HepG2 (cell line): ENCODE data around the gene ALAS2. TPM values are rescaled to one million over a fixed set of nuclear protein-coding genes. Genes with fewer than 3 reads are reported as not detected.

Experiments used
- ATAC-seq: fragments of 200-7000 bp; cut with Tn5 transposase; 3 replicates; pipeline ENCODE4 v1.9.1; 2020; ENCODE audit warnings: mild to moderate bottlenecking, moderate library complexity
- BruUV-seq: library from RNA; stranded (reverse); fragments of 400-500 nt; replicated peaks from 2 replicates; lab custom pipeline; 2021; lab: Mats Ljungman, UMichigan
- CTCF ChIA-PET: fragments of 300-600 bp; formaldehyde crosslinking; extraction: SDS; loops from one replicate; lab custom pipeline; 2021; ENCODE audit warnings: low total read pairs, inconsistent platforms, low intra/inter-chr PET ratio; lab: Yijun Ruan, JAX
- POLR2A ChIA-PET: fragments of 350-600 bp; sonication (Branson Sonifier 250); formaldehyde crosslinking; loops from one replicate; lab custom pipeline; 2020; ENCODE audit warnings: antibody characterized with exemption, inconsistent platforms; lab: Yijun Ruan, JAX
- DNase-seq: peaks from one replicate; pipeline ENCODE4 v3.0.0-alpha.2; 2015; ENCODE audit warnings: low spot score
- FAIRE-seq: peaks from 3 replicates; lab custom pipeline; 2011; peaks lifted over from hg19 to GRCh38; lab: Jason Lieb, UNC
- H2AFZ ChIP-seq: one replicate; pipeline ENCODE4 v1.6.1; 2011; ENCODE audit warnings: low read length, inconsistent platforms
- H3K27ac ChIP-seq: fragments of 300-600 bp; 3 replicates; pipeline ENCODE4 v1.8.0; 2011; ENCODE audit warnings: mixed run types, mild to moderate bottlenecking, mixed read lengths, low read length, inconsistent platforms; ENCODE audit not compliant: insufficient read depth; ENCODE audit errors: extremely low read length
- H3K27me3 ChIP-seq, 2 experiments: fragments of 200-600 bp in 1 of 2; 2 replicates in 1 of 2; 3 replicates in 1 of 2; pipeline versions ENCODE4 v1.6.0 to v1.8.0; 2011; ENCODE audit warnings: low read length in 2 of 2, mild to moderate bottlenecking in 2 of 2, moderate library complexity in 2 of 2, inconsistent platforms in 1 of 2; ENCODE audit not compliant: insufficient read depth in 2 of 2, control insufficient read depth in 1 of 2
- H3K36me3 ChIP-seq, 2 experiments: fragments of 200-600 bp in 1 of 2; replicated peaks in 1 of 2; 2 replicates in 1 of 2; 3 replicates in 1 of 2; pipeline versions ENCODE4 v1.5.1 to v1.8.0; 2011; ENCODE audit warnings: low read length in 2 of 2, inconsistent platforms in 1 of 2; ENCODE audit not compliant: insufficient read depth in 2 of 2, control insufficient read depth in 1 of 2
- H3K4me1 ChIP-seq: 2 replicates; pipeline ENCODE4 v1.5.1; 2012; ENCODE audit warnings: low read length, inconsistent platforms; ENCODE audit not compliant: insufficient read depth
- H3K4me2 ChIP-seq: 2 replicates; pipeline ENCODE4 v1.6.0; 2011; ENCODE audit warnings: low read depth, low read length, inconsistent platforms
- H3K4me3 ChIP-seq, 3 experiments: fragments of 200-600 bp in 1 of 3; sonication (generic), shearing (Covaris generic) in 1 of 3; replicated peaks in 1 of 3; 2 replicates each; pipeline ENCODE4 v1.5.1; 2011 to 2016; ENCODE audit warnings: low read length in 3 of 3, inconsistent platforms in 2 of 3, low read depth in 2 of 3, mild to moderate bottlenecking in 2 of 3, control low read depth in 1 of 3, mixed read lengths in 1 of 3; ENCODE audit not compliant: insufficient read depth in 1 of 3
- H3K79me2 ChIP-seq: one replicate; pipeline ENCODE4 v1.6.1; 2011; ENCODE audit warnings: low read length, inconsistent platforms; ENCODE audit not compliant: insufficient read depth
- H3K9ac ChIP-seq: 2 replicates; pipeline ENCODE4 v1.6.0; 2011; ENCODE audit warnings: mild to moderate bottlenecking, low read depth, low read length, inconsistent platforms; ENCODE audit not compliant: insufficient read depth
- H3K9me3 ChIP-seq: 2 replicates; pipeline ENCODE4 v1.5.1; 2012; ENCODE audit warnings: mild to moderate bottlenecking, low read length
- H4K20me1 ChIP-seq: 2 replicates; pipeline ENCODE4 v1.6.0; 2011; ENCODE audit warnings: inconsistent platforms, mild to moderate bottlenecking, low read length, moderate library complexity; ENCODE audit not compliant: insufficient read depth
- KLF15 ChIP-seq: sonication (generic); formaldehyde crosslinking; IDR thresholded peaks from 2 replicates; pipeline ENCODE4 v1.8.1; 2023; ENCODE audit warnings: borderline replicate concordance, mild to moderate bottlenecking, inconsistent platforms, missing genetic modification reagents, mixed read lengths
- SALL1 ChIP-seq: sonication (generic); formaldehyde crosslinking; IDR thresholded peaks from 2 replicates; pipeline ENCODE4 v1.8.0; 2022; ENCODE audit warnings: mild to moderate bottlenecking, missing genetic modification reagents
- WGBS: methylation state at CpG from one replicate; pipeline ENCODE4 v1.1.6; 2017; ENCODE audit warnings: low lambda C conversion rate; 5-methylcytosine and 5-hydroxymethylcytosine counted together
- in situ Hi-C: cut with HindIII; loops from 2 replicates; pipeline ENCODE4 v1.10.0; 2017; ENCODE audit warnings: low pct_unique_long_range_greater_than_20kb; ENCODE audit not compliant: extremely low pct_ligation_motif_present
- intact Hi-C: fragments of 100-400 bp; cut with micrococcal nuclease; formaldehyde crosslinking; loops from one replicate; pipeline ENCODE4 v1.10.0; 2022; ENCODE audit not compliant: unreplicated experiment
- polyA plus RNA-seq, 8 experiments: library from polyadenylated mRNA; depleted of rRNA in 3 of 8; stranded (reverse) in 7 of 8; unstranded in 1 of 8; fragments of >200 nt; fragmentation: Illumina TruSeq in 4 of 8; extraction: Trizol in 4 of 8; gene quantifications; 2 replicates each; pipeline versions ENCODE4 v1.2.1 to v1.2.3, GENCODE V29; 2011 to 2016; ENCODE audit warnings: low read depth in 4 of 8, missing spikeins in 1 of 8, mixed read lengths in 1 of 8; ENCODE audit not compliant: insufficient read depth in 1 of 8
- total RNA-seq, 5 experiments: library from RNA; depleted of rRNA; stranded (reverse); fragments of >200 nt; fragmentation: Illumina TruSeq; extraction: Trizol; gene quantifications; 2 replicates each; pipeline ENCODE4 v1.2.3, GENCODE V29; 2016; ENCODE audit warnings: low read depth in 1 of 5
- TF ChIP-seq, protein P1 (sequence below): sonication (generic); formaldehyde crosslinking; IDR thresholded peaks from 2 replicates; pipeline ENCODE4 v1.5.1; 2020; ENCODE audit warnings: mild to moderate bottlenecking, missing genetic modification reagents, moderate library complexity

The ALAS2 gene
- total and polyA plus RNA-seq, 2 of the 13 experiments (the other 11 are each of a cell fraction or from before 2014, with no cell fraction given): not detected

DNA sequence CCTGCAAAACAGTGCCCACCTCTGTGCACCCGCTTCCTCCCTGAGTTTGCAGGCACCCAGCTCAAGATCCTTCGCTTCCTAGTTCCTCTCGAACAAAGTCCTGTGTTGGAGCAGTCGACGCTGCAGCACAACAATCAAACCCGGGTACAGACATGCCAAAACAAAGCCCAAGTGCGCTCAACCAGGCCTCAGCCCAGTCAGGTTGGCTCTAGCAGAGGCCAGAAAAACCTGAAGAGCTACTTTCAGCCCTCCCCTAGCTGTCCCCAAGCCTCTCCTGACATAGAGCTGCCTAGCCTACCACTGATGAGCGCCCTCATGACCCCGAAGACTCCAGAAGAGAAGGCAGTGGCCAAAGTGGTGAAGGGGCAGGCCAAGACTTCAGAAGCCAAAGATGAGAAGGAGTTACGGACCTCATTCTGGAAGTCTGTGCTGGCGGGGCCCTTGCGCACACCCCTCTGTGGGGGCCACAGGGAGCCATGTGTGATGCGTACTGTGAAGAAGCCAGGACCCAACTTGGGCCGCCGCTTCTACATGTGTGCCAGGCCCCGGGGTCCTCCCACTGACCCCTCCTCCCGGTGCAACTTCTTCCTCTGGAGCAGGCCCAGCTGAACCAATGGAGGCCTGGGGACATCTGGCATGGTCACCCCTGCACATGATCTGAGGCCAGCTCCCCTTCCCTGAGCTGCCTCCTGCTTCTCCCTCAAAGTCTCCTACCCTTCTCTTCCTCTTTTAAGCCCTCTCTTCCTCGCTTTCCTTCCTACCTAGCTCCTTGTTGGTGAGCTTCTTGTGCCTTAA, 23.8 kb downstream of the ALAS2 start:
- intact Hi-C loops: no loop called here
- CTCF ChIA-PET: no interaction called here
- peaks cover 0 to 5% of the 10 kb centered on the region in 2 experiments; a peak in 3 of 5 replicates for H3K36me3 ChIP-seq

More for the DNA sequence above, 23.8 kb downstream of the ALAS2 start:
- H3K4me1 ChIP-seq: peaks cover 41% of the 10 kb centered on the region
- 91% methylated on average over 3 of the region's 18 CpGs for WGBS
- in situ Hi-C loops: no loop called here
- TF ChIP-seq, protein P1, sequence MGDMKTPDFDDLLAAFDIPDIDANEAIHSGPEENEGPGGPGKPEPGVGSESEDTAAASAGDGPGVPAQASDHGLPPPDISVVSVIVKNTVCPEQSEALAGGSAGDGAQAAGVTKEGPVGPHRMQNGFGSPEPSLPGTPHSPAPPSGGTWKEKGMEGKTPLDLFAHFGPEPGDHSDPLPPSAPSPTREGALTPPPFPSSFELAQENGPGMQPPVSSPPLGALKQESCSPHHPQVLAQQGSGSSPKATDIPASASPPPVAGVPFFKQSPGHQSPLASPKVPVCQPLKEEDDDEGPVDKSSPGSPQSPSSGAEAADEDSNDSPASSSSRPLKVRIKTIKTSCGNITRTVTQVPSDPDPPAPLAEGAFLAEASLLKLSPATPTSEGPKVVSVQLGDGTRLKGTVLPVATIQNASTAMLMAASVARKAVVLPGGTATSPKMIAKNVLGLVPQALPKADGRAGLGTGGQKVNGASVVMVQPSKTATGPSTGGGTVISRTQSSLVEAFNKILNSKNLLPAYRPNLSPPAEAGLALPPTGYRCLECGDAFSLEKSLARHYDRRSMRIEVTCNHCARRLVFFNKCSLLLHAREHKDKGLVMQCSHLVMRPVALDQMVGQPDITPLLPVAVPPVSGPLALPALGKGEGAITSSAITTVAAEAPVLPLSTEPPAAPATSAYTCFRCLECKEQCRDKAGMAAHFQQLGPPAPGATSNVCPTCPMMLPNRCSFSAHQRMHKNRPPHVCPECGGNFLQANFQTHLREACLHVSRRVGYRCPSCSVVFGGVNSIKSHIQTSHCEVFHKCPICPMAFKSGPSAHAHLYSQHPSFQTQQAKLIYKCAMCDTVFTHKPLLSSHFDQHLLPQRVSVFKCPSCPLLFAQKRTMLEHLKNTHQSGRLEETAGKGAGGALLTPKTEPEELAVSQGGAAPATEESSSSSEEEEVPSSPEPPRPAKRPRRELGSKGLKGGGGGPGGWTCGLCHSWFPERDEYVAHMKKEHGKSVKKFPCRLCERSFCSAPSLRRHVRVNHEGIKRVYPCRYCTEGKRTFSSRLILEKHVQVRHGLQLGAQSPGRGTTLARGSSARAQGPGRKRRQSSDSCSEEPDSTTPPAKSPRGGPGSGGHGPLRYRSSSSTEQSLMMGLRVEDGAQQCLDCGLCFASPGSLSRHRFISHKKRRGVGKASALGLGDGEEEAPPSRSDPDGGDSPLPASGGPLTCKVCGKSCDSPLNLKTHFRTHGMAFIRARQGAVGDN (CRISPR knock-in tag): peak; percentile 32; the same call in 1 of the 2 replicates
- no peak for TF ChIP-seq KLF15 (CRISPR knock-in tag)
- TF ChIP-seq SALL1: 0 out of 2 replicates have a peak, but pooled peaks have one; percentile 18
- H3K9me3 ChIP-seq: no peaks in the 10 kb centered on the region
- H3K4me2 ChIP-seq: 0 out of 2 replicates have a peak overlapping the region, but pooled peaks have one; percentile 33
- no peak overlapping the region for H3K9ac ChIP-seq
- H3K27me3 ChIP-seq: no peaks in the 10 kb centered on the region
- peak overlapping the region; percentile 62 for H3K27ac ChIP-seq
- H3K79me2 ChIP-seq: no peaks in the 10 kb centered on the region
- ATAC-seq (peak; percentile 59), FAIRE-seq (no peak), DNase-seq (no peak)
- H2AFZ ChIP-seq: no peak overlapping the region
- no peaks in the 10 kb centered on the region for H4K20me1 ChIP-seq
- no TSS peak for BruUV-seq
- POLR2A ChIA-PET: interaction anchor here (1.2 to 4.3 kb wide), 6 partner anchors 7 to 367 kb away, joined by 3 to 21 read pairs (median 6); partner anchors contain the start of genes APEX2 and PFKFB1
- no peak overlapping the region for H3K4me3 ChIP-seq
